Middle frontal gyrus (tissue), 1 donor: Measurements from ENCODE around the gene CHCHD6.

Experiments used
- DNase-seq: peaks from one replicate; pipeline ENCODE4 v3.0.0-alpha.2; 2015; ENCODE audit warnings: low spot score; ENCODE audit errors: extremely low spot score

The CHCHD6 gene

DNA sequence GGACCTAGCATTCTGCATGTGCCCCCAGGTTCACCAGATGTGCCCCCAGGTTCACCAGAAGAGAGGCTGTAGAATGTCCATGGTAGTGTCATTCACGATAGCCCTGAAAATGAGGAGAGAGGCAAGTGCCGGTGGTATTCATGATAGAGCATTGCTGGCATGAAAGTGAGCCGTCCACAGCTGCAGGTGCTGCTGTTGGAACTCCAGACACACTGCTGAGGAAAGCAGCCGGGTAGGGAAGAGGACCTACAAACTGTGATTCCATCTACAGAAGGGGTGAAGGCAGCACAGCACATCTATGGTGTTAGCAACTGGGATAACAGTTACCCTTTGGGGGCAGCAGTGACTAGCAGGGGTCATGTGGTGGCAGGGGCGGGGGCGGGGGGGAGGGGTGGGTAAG lies 153.9 kb downstream of the CHCHD6 start:
- DNase-seq, result no peak

DNA sequence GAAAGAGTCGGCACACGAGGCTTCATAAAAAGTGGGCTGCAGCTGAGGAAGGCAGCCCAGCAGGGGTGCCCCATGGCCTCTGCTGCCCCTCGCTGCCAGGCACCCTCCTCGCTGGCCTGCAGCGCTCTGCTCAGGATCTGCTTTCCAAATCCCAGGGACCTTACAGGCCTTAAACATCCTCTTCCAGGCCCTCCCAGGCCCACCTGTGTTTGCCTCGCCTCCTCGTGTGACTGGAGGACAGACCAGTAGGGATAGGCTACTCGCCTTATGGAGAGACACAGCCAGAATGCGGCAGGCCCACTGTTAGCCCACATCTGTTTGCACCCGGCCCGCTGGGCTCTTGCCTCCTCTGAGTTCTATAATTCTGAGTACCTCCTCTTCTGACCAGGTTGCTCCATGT lies 154.4 kb downstream of the CHCHD6 start:
- no peak for DNase-seq

GRCh38 chr3:126858887-126859286 lies 154.8 kb downstream of the CHCHD6 start:
- peak; percentile 36 for DNase-seq

GRCh38 chr3:126859415-126860246 lies 155.6 kb downstream of the CHCHD6 start:
- DNase-seq, result no peak

GRCh38 chr3:126865736-126866135 lies 161.7 kb downstream of the CHCHD6 start:
- DNase-seq, result no peak

- no peak for DNase-seq
Measured at GRCh38 chr3:126866175-126866759, 162.2 kb downstream of the CHCHD6 start.

GRCh38 chr3:126867190-126867862 lies 163.3 kb downstream of the CHCHD6 start:
- DNase-seq, result no peak

DNA sequence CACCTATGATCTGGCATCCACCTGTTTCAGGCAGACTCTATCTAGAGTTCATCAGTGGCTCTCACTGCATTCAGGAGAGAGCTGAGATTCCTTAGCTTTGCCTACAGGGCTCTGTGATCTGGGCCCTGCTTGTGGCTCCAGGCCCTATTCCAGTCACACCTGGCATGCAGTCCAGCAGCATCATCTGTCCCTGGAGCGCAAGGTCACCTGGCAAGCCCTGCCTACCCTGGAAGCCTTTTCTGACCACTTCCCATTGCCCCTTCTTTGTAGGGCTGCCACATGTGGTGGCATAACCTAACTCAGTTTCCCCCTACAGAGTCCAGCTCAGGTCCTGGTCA lies 163.8 kb downstream of the CHCHD6 start:
- DNase-seq, result no peak

DNA sequence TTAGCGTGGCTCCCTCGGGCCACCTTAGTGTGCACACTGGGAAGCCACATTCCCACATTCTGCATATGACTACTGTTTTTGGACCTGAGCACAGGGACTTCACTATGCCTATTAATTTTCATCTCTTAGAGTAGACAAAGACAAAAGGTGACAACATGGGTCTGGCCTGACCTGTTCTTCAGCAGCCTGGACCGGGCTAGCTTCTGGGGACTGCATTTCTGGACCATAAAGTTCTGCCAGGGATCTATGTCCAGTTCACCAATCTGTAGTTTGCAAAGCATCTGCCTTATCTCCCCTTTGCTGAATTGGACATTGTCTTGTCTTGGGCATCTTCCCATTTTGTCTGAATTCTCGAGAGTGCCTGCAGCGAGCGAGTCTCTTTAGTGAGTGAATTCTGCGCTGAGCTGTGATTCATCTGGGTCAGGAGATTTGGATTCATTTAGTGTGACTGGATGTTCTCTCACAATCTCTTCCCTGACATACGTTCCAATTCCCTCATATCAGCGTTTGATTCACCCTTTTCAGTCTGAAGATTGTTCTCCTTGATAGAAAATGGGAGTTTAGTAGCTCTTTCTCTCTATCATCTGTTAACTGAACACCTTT lies 166.7 kb downstream of the CHCHD6 start:
- DNase-seq, result peak; percentile 71

GRCh38 chr3:126872701-126873342 lies 168.8 kb downstream of the CHCHD6 start:
- DNase-seq, result no peak

DNA sequence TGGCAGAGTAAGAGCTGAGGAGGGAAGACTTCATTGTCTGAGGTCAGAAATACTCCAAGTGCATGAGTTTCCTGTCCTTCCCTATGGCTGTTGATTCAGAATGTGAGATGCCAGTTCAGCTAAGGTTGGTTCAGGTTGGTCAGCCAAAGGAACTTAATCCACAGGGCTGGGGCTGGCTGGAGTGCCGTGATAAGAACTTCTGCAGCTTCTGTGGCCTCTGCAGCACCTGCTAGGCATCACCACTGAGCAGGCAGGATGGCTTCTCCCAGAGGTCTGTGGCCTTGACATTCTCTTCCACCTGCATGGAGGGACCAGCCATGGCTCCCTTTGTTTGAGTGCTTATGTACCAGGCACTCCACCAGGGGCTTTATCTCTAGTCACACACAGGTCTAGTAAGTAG lies 169.4 kb downstream of the CHCHD6 start:
- DNase-seq, result no peak

DNA sequence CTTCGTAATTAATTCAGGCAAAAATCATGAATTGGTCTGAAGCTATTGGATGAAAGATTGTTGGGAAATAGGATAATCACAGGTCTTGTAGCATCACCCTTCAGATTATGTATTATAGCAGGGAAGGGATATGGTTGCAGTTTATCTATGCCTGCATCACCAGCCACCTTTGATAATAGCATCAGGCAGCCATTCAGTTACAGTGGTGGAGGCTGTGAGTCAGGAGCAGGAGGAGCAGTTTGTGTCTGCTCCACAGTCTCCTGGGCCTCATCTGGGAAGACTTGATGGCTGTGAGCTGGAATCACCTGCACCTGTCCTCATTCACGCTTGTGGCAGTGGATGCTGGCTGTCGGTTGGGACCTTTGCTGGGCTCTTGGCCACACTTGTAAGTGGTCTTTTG lies 174.6 kb downstream of the CHCHD6 start:
- DNase-seq, result no peak

- no peak for DNase-seq
Measured at GRCh38 chr3:126880901-126881300, 176.9 kb downstream of the CHCHD6 start.

DNA sequence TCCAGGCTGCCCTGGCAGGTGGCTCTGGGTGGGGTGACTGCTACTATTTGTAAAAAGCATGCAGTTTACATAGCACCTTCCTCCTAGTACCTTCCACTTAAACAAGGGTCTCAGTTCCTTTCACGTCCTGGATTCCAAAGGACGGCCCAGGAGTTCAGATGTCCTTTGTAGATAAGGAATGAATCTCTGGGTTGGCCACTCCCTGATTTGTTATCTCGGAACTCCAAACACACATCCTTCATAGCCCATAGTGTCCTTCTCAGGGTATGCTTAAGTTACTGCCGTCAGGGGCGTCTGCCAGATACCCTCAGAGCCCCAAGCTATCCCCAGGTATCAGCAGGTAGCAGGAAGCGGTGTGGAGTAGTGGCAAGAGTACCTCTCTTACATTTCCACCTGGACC lies 177.8 kb downstream of the CHCHD6 start:
- DNase-seq, result no peak

DNA sequence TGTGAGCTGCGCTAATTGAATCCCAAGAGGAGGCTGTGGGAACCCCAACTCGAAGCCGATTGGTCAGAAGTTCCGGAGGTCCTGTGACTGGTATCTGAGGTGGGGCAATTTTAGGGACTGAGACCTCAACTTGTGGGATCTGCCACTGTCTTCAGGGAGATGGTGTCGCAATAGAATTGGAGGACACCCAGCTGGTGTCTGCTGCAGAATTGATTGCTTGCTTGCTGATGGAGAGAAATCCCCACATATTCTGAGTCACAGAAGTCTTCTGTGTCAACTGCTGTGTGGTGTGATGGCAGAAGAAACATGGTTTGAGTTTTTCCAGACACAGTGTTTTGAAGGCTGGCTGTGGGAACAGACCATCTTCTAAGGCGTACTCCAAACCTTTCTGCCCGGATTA lies 179.2 kb downstream of the CHCHD6 start:
- no peak for DNase-seq

DNA sequence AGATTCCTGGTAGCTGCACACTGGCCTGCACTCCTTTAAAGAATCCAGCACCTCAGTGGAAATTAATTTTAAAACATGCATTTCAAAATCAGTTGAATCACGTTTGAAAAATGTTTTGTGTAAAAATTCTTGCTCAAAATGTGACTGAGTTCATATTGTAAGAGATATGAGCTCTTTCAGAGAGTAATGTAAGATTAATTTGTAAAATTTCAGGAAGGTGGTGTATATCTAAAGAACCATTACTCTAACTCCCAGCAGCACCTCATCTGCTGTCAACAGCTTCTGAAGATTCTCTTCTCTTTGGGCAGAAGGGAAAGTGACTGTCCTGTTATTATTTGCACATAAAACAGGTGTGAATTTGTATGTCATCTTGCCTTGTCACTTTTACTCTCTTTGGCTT lies 181.4 kb downstream of the CHCHD6 start:
- DNase-seq, result no peak

- DNase-seq, result no peak
Measured at GRCh38 chr3:126886217-126886616, 182.2 kb downstream of the CHCHD6 start.

DNA sequence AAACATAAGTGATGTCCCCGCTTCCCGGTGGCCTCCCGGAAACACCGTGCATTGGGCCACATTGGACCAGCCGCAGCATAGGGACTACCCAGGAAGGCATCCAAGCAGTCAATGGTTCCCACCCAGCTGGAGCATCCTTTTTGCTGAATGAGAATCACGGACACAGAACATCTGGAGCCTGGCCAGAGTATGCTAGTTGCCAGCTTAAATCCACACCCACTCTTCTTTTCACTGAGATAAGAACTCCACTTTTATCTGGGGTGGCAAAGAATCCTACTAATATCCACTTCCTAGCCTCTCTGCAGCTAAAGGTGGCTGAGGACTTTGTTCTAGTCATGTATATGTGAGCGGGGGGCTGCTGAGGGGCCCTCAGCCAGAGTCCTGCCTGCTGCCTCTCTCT lies 183.6 kb downstream of the CHCHD6 start:
- DNase-seq, result no peak

GRCh38 chr3:126888186-126888760 lies 184.2 kb downstream of the CHCHD6 start:
- DNase-seq, result no peak

- no peak for DNase-seq
Measured at GRCh38 chr3:126889276-126890201, 185.5 kb downstream of the CHCHD6 start.
